HepG2 (cell line): ENCODE measurements around the gene YIPF1. TPM values are rescaled to one million over a fixed set of nuclear protein-coding genes. Genes with fewer than 3 reads are reported as not detected.

Experiments used
- ASH2L ChIP-seq: fragments of 300-600, 200-600 bp; sonication (generic); IDR thresholded peaks from 2 replicates; pipeline ENCODE4 v1.7.0; 2017; ENCODE audit warnings: low read depth, mild to moderate bottlenecking, moderate library complexity, mixed read lengths, low read length; ENCODE audit not compliant: insufficient read length
- CEBPB ChIP-seq: IDR thresholded peaks from 2 replicates; pipeline ENCODE4 v1.6.1; 2011; ENCODE audit warnings: low read depth, low read length, improper control_type of control experiment, borderline replicate concordance
- CEBPG ChIP-seq: IDR thresholded peaks from 2 replicates; pipeline ENCODE4 v1.6.1; 2016
- FOXK2 ChIP-seq: fragments of 450-650 bp; IDR thresholded peaks from 2 replicates; pipeline ENCODE4 v1.6.1; 2016
- HDAC2 ChIP-seq: sonication (generic); formaldehyde crosslinking; IDR thresholded peaks from 2 replicates; pipeline ENCODE4 v1.4.0; 2020; ENCODE audit warnings: missing genetic modification reagents
- HNRNPLL ChIP-seq: fragments of 200-400 bp; formaldehyde crosslinking; IDR thresholded peaks from 2 replicates; pipeline ENCODE4 v1.6.1; 2017; ENCODE audit warnings: mild to moderate bottlenecking, low read depth, low read length; ENCODE audit not compliant: poor library complexity, severe bottlenecking
- KLF16 ChIP-seq, 2 experiments: sonication (generic) in 1 of 2; formaldehyde crosslinking in 1 of 2; IDR thresholded peaks; 2 replicates each; pipeline versions ENCODE4 v1.6.1 to v1.8.0; 2016 to 2023; ENCODE audit warnings: missing genetic modification reagents in 2 of 2, missing compliant biosample characterization in 1 of 2
- KMT2A ChIP-seq: sonication (generic); formaldehyde crosslinking; IDR thresholded peaks from 2 replicates; pipeline ENCODE4 v1.4.0; 2020; ENCODE audit warnings: missing genetic modification reagents
- NCOA2 ChIP-seq: sonication (generic); formaldehyde crosslinking; IDR thresholded peaks from 2 replicates; pipeline ENCODE4 v1.8.0; 2022; ENCODE audit warnings: inconsistent platforms
- NR1H2 ChIP-seq: sonication (generic); formaldehyde crosslinking; IDR thresholded peaks from 2 replicates; pipeline ENCODE4 v1.8.1; 2022; ENCODE audit warnings: low read depth, missing genetic modification reagents, borderline replicate concordance
- SIN3B ChIP-seq: fragments of 150-350 bp; IDR thresholded peaks from 2 replicates; pipeline ENCODE4 v1.6.1; 2014; ENCODE audit warnings: low read length
- SNAI1 ChIP-seq: sonication (generic); formaldehyde crosslinking; IDR thresholded peaks from 2 replicates; pipeline ENCODE4 v1.5.0; 2020; ENCODE audit warnings: mild to moderate bottlenecking, missing genetic modification reagents, borderline replicate concordance
- TBX2 ChIP-seq: sonication (generic); formaldehyde crosslinking; IDR thresholded peaks from 2 replicates; pipeline ENCODE4 v1.5.0; 2020; ENCODE audit warnings: missing genetic modification reagents, mild to moderate bottlenecking, borderline replicate concordance
- ZBTB38 ChIP-seq: sonication (generic); formaldehyde crosslinking; IDR thresholded peaks from 2 replicates; pipeline ENCODE4 v1.5.1; 2020; ENCODE audit warnings: mild to moderate bottlenecking, missing genetic modification reagents
- ZFP62 ChIP-seq: sonication (generic); formaldehyde crosslinking; IDR thresholded peaks from 2 replicates; pipeline ENCODE4 v1.4.0; 2020; ENCODE audit warnings: missing genetic modification reagents
- ZFX ChIP-seq: sonication (generic); formaldehyde crosslinking; IDR thresholded peaks from 2 replicates; pipeline ENCODE4 v1.4.0; 2020; ENCODE audit warnings: mild to moderate bottlenecking, low read depth, missing genetic modification reagents, moderate library complexity
- ZNF343 ChIP-seq: sonication (generic); formaldehyde crosslinking; IDR thresholded peaks from 2 replicates; pipeline ENCODE4 v1.4.0; 2020; ENCODE audit warnings: mild to moderate bottlenecking, missing genetic modification reagents
- ZNF430 ChIP-seq: sonication (generic); formaldehyde crosslinking; IDR thresholded peaks from 2 replicates; pipeline ENCODE4 v1.9.0; 2021; ENCODE audit warnings: mild to moderate bottlenecking, missing genetic modification reagents
- polyA plus RNA-seq, 8 experiments: library from polyadenylated mRNA; depleted of rRNA in 3 of 8; stranded (reverse) in 7 of 8; unstranded in 1 of 8; fragments of >200 nt; fragmentation: Illumina TruSeq in 4 of 8; extraction: Trizol in 4 of 8; gene quantifications; 2 replicates each; pipeline versions ENCODE4 v1.2.1 to v1.2.3, GENCODE V29; 2011 to 2016; ENCODE audit warnings: low read depth in 4 of 8, missing spikeins in 1 of 8, mixed read lengths in 1 of 8; ENCODE audit not compliant: insufficient read depth in 1 of 8
- total RNA-seq, 5 experiments: library from RNA; depleted of rRNA; stranded (reverse); fragments of >200 nt; fragmentation: Illumina TruSeq; extraction: Trizol; gene quantifications; 2 replicates each; pipeline ENCODE4 v1.2.3, GENCODE V29; 2016; ENCODE audit warnings: low read depth in 1 of 5
- TF ChIP-seq, protein P1 (sequence below): sonication (generic); formaldehyde crosslinking; IDR thresholded peaks from 2 replicates; pipeline ENCODE4 v1.4.0; 2020; ENCODE audit warnings: mild to moderate bottlenecking, missing genetic modification reagents
- TF ChIP-seq, protein P2 (sequence below): sonication (generic); formaldehyde crosslinking; IDR thresholded peaks from 2 replicates; pipeline ENCODE4 v1.4.0; 2020; ENCODE audit warnings: missing genetic modification reagents, mild to moderate bottlenecking, borderline replicate concordance
- TF ChIP-seq, protein P3 (sequence below): IDR thresholded peaks from 2 replicates; pipeline ENCODE4 v1.6.1; 2012; ENCODE audit warnings: inconsistent platforms
- TF ChIP-seq, protein P4 (sequence below): sonication (generic); formaldehyde crosslinking; conservative IDR thresholded peaks from 2 replicates; pipeline ENCODE4 v1.4.0; 2020; ENCODE audit warnings: missing genetic modification reagents
- TF ChIP-seq, protein P5 (sequence below): sonication (generic); formaldehyde crosslinking; IDR thresholded peaks from 2 replicates; pipeline ENCODE4 v1.4.0; 2020; ENCODE audit warnings: low read depth, mild to moderate bottlenecking, missing genetic modification reagents

The YIPF1 gene
- total and polyA plus RNA-seq, 2 of the 13 experiments (the other 11 are each of a cell fraction or from before 2014, with no cell fraction given): 21.1 to 31.9 TPM

DNA sequence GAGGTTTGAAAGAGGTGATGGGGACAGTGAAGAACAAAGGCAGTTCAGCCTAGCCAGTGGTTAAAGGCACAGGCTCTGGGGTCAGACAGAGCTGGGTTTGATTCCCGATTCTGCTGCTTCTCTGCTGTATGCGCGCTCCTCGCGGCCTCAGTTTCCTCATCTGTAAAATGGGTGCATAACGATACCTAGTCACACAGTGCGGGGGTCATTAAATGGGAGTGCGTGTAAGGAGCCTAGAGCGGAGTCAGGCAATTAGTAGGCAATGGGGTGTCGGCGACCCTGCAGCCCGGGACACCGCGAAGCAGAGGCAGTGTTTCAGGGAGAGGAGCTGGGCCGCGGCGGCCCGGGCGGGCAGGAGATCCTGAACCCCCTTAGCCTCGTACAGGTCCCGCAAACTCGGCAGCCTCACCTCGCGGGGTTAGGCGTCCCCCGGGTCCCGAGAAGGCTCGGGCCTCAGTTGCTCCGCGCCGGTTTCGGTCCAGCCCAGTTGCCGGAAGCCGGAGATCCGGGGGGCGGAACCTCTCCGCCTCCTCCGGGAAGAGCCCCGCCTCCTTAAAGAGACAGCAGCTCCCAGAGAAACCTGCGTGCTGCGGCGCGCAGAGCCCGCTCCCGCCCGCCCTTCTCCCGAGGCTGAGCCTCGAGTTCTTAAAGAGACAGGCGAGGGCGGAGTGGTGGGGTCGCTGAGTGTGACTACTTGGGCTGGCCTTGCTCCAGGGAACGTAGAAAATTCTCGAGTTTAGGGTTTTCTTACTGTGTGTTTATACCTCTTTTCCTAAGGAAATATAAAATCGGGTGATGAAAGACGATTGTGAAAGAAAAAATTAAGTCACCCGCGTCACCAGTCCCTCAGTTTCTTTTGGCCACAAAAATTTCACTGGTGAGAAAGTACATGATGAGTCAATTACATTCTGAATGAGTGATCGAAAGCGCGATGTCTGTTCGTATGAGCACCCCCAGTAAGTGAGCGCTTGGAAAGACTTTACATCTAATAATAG lies at the start of gene YIPF1 (continued):
- TF ChIP-seq, protein P1, sequence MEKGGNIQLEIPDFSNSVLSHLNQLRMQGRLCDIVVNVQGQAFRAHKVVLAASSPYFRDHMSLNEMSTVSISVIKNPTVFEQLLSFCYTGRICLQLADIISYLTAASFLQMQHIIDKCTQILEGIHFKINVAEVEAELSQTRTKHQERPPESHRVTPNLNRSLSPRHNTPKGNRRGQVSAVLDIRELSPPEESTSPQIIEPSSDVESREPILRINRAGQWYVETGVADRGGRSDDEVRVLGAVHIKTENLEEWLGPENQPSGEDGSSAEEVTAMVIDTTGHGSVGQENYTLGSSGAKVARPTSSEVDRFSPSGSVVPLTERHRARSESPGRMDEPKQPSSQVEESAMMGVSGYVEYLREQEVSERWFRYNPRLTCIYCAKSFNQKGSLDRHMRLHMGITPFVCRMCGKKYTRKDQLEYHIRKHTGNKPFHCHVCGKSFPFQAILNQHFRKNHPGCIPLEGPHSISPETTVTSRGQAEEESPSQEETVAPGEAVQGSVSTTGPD: no peak
- TF ChIP-seq ZNF430: no peak
- TF ChIP-seq SIN3B: 0 out of 2 replicates have a peak, but pooled peaks have one; percentile 15
- peak; percentile 59 for TF ChIP-seq ZFX
- peak; percentile 55; the same call in 1 of the 2 replicates for TF ChIP-seq TBX2
- no peak for TF ChIP-seq CEBPG
- TF ChIP-seq HNRNPLL: peak; percentile 68
- no peak for TF ChIP-seq ZBTB38
- no peak for TF ChIP-seq ZFP62 (CRISPR knock-in tag)
- 0 out of 2 replicates have a peak, but pooled peaks have one; percentile 24 for TF ChIP-seq FOXK2
- peak; percentile 79 for TF ChIP-seq ASH2L
- TF ChIP-seq NCOA2 (CRISPR knock-in tag): 0 out of 2 replicates have a peak, but pooled peaks have one; percentile 37
- TF ChIP-seq NR1H2: no peak
- TF ChIP-seq CEBPB: no peak
- no peak for TF ChIP-seq SNAI1
- TF ChIP-seq, protein P2, sequence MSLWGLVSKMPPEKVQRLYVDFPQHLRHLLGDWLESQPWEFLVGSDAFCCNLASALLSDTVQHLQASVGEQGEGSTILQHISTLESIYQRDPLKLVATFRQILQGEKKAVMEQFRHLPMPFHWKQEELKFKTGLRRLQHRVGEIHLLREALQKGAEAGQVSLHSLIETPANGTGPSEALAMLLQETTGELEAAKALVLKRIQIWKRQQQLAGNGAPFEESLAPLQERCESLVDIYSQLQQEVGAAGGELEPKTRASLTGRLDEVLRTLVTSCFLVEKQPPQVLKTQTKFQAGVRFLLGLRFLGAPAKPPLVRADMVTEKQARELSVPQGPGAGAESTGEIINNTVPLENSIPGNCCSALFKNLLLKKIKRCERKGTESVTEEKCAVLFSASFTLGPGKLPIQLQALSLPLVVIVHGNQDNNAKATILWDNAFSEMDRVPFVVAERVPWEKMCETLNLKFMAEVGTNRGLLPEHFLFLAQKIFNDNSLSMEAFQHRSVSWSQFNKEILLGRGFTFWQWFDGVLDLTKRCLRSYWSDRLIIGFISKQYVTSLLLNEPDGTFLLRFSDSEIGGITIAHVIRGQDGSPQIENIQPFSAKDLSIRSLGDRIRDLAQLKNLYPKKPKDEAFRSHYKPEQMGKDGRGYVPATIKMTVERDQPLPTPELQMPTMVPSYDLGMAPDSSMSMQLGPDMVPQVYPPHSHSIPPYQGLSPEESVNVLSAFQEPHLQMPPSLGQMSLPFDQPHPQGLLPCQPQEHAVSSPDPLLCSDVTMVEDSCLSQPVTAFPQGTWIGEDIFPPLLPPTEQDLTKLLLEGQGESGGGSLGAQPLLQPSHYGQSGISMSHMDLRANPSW (CRISPR knock-in tag): no peak
- TF ChIP-seq ZNF343: no peak
- TF ChIP-seq KLF16 (CRISPR knock-in tag; IDR thresholded peaks at IDR 0.05): peak in 1 of 2 experiments; percentile 52; a peak in 1 of 4 replicates
- TF ChIP-seq KMT2A (CRISPR knock-in tag): 0 out of 2 replicates have a peak, but pooled peaks have one; percentile 69
- TF ChIP-seq HDAC2 (CRISPR knock-in tag): no peak; the same call in 1 of the 2 replicates
- TF ChIP-seq, protein P3, sequence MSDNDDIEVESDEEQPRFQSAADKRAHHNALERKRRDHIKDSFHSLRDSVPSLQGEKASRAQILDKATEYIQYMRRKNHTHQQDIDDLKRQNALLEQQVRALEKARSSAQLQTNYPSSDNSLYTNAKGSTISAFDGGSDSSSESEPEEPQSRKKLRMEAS: peak; percentile 89
- TF ChIP-seq, protein P4, sequence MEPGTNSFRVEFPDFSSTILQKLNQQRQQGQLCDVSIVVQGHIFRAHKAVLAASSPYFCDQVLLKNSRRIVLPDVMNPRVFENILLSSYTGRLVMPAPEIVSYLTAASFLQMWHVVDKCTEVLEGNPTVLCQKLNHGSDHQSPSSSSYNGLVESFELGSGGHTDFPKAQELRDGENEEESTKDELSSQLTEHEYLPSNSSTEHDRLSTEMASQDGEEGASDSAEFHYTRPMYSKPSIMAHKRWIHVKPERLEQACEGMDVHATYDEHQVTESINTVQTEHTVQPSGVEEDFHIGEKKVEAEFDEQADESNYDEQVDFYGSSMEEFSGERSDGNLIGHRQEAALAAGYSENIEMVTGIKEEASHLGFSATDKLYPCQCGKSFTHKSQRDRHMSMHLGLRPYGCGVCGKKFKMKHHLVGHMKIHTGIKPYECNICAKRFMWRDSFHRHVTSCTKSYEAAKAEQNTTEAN: no peak
- TF ChIP-seq, protein P5, sequence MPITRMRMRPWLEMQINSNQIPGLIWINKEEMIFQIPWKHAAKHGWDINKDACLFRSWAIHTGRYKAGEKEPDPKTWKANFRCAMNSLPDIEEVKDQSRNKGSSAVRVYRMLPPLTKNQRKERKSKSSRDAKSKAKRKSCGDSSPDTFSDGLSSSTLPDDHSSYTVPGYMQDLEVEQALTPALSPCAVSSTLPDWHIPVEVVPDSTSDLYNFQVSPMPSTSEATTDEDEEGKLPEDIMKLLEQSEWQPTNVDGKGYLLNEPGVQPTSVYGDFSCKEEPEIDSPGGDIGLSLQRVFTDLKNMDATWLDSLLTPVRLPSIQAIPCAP (CRISPR knock-in tag): no peak
